ENCODE results near the gene ANKRD61.
"Not testable (repeated sequence)": the region's sequence is repeated elsewhere in the genome, so short reads cannot be mapped to it uniquely, and the experiment has no call there.

ANKRD61 gene

DNA sequence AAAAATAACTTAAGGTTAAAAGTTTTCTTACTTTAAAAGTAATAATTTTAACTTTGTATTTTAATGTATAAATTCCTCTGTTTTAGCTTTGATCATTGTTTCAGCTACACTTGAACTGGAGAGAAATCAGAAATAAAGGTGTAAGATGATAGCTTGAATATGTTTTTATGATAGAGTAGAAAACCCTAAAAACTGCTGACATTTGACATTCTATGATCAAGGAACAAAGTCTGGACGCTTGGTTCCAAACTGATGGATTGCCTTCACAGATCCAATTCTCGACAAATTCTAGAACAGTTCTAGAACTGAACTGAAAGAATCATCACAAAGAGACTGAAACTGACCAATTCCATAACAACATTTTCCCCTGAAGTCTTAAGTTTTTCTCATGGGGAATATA lies at the start of gene ANKRD61:
ANKRD61 (plus strand) TSS at position 389 of the 400 bp plus-strand sequence; CDS start at position 389, 0 bp downstream.
- no peak for DNase-seq (ENCODE audit: low read depth in 2 of 2)

DNA sequence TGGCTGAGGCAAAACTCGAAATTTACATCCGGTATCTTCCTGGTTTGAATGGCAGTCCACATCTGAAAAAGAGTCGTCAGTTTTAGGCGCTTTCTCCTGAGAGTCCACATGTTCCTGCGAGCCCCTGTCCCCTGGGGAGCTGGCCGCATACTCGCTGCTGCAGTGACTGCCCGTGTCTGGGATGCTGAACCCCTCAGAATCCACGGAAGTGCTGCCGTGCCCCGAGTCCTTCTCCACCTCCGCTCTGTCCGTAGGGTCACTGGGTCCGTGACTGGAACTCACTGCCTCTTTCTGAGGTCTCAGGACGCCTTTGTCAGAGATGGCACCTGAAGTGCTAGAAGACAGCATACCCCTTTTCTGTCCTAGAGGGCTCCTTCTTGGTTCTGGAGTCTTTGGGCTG lies 44.1 kb upstream of the ANKRD61 start:
- DNase-seq (ENCODE audit: low read depth in 2 of 2), result not testable (repeated sequence)

DNA sequence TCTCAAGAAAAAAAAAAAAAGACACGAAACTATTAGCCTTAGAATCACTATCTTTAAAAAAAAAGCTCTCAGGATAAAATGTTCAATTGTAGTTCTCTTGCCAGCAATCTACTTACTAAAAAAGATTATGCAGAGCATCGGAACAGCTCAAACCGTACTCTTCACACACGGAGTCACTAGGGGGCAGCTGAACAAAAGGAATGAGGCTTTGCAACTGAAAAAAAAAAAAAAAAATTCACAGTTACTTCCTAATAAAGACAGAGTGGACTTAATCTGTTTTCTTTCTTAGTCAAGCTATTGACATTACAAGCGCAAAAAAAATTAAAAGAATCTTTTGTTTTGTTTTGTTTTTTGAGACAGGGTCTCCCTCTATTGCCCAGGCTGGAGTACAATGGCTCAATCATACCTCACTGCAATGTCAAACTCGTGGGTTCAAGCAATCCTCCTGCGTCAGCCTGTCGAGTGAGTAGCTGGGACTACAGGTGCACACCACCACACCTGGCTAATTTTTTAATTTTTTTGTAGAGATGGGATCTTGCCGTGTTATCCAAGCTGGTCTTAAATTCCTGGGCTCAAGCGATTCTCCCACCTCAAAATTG lies 33.9 kb upstream of the ANKRD61 start:
- peak; percentile 7 to 23 for DNase-seq (ENCODE audit: low read depth in 2 of 2)

- no peak for DNase-seq (ENCODE audit: low read depth in 2 of 2)
These were observed 23.8 kb upstream of the ANKRD61 start for GRCh38 chr7:6007386-6007785.

- DNase-seq (ENCODE audit: low read depth in 2 of 2), result not testable (repeated sequence)
These were observed 23.2 kb upstream of the ANKRD61 start for GRCh38 chr7:6007835-6008590.

- DNase-seq (ENCODE audit: low read depth in 2 of 2), result peak; percentile 89 to 90
These were observed 22.2 kb upstream of the ANKRD61 start, which contains the start of the genes AIMP2 and PMS2 for GRCh38 chr7:6008668-6009611. TSS of gene AIMP2 (plus strand) at chr7:6009272. CDS start at chr7:6009364, 92 bp downstream. TSS of gene PMS2 (minus strand) at chr7:6009049. CDS start at chr7:6009019, 30 bp downstream.

GRCh38 chr7:6010370-6010769 lies 20.8 kb upstream of the ANKRD61 start:
- DNase-seq (ENCODE audit: low read depth in 2 of 2), result not testable (repeated sequence)

- no peak for DNase-seq (ENCODE audit: low read depth in 2 of 2)
These were observed 19.6 kb upstream of the ANKRD61 start for GRCh38 chr7:6011541-6011940.

- no peak for DNase-seq (ENCODE audit: low read depth in 2 of 2)
These were observed 18.6 kb upstream of the ANKRD61 start for GRCh38 chr7:6012355-6013104.

DNA sequence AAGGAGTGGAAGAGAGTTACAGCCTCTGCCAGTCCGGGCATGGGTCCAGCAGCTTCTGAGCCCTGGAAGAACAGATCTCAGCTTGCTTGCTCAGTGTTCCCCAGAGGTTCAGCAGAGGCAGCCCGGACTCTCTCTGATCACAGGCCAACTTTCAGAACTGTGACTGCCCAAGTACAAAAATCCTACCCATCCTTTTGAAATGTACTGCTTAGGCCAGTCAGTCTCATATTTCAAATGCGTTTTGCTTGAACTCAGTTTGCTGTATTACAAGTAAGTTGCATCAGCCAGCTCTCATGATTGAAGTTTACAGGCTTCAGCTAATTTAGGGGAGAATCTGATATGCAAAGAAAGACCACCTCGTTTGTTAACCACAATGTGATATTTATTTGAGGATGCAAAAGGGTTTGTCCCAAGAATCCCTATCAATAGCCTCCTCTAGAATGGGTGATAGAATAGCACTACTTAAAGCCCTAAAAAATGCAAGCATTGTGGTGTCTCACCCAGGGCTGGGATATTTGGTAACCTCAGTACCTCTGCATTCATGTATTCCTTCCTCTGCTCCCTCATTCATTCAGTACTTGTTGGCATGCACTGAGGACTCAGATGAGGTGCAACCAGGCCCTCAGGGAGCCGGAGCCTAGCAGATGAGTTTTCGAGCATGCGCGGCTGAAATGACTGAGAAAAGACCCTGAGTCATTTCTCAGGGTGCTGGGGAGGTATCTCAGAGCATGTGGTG lies 15.1 kb upstream of the ANKRD61 start:
- no peak for DNase-seq (ENCODE audit: low read depth in 2 of 2)

DNA sequence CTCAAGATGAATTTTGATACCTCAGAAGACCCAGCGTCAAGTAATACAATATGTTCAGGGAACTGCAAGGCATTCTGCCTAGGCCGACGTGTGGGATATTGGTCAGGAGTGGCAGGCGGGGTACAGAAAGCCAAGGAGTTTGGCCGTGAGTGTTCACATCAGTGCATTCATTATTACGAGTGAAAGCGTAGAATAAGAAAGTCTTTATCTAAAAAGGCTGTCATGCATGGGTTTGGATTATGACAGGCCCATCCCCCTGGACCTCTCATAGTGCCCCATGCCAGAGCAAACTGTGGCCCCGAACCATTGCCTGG lies 14.6 kb upstream of the ANKRD61 start:
- no peak for DNase-seq (ENCODE audit: low read depth in 2 of 2)

GRCh38 chr7:6020371-6021286 lies 10.5 kb upstream of the ANKRD61 start:
- DNase-seq (ENCODE audit: low read depth in 2 of 2), result no peak

DNA sequence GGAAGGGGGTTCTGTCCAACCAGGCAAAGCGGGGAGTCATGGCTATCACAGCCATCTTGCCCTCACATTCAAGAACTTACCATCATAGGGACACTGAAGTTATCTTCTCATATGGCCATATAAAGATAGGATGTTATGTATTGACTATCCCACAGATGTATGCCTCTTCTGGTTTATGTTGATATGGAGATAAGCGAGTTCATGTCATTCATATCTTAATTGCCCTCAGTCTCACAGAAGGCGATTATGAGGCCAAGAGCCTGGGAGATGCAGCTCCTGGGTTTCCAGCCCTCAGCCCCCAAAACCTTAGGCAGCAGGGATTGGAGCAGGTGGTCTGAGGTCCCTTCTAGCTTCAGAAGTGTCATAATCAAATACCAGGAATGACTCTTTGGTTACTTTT lies 8.5 kb upstream of the ANKRD61 start:
- no peak for DNase-seq (ENCODE audit: low read depth in 2 of 2)

DNA sequence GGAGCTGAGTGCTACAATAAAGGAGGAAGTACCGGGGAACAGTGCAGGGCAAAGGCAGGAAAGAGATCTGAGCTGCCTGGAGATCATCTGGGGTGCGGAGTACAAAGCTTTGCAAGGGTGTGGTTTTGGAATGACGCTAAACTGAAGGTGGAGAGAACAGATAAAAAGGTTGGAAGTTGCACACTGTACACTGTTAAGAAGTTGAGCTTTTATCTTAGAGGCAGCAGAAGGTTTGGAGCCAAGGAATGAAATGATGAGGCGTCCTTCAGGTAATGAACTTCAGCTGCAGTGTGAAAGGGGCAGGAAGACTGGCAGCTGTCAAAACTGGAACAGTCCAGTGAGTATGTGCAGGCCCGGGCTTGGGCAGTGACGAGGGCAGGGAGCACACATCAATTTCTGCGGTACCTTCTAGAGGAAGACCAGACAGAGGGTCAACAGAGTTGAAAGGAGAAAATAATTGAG lies 7.2 kb upstream of the ANKRD61 start:
- no peak for DNase-seq (ENCODE audit: low read depth in 2 of 2)

- peak; percentile 37 to 50 for DNase-seq (ENCODE audit: low read depth in 2 of 2)
These were observed 5.0 kb upstream of the ANKRD61 start for GRCh38 chr7:6026011-6026819.

DNA sequence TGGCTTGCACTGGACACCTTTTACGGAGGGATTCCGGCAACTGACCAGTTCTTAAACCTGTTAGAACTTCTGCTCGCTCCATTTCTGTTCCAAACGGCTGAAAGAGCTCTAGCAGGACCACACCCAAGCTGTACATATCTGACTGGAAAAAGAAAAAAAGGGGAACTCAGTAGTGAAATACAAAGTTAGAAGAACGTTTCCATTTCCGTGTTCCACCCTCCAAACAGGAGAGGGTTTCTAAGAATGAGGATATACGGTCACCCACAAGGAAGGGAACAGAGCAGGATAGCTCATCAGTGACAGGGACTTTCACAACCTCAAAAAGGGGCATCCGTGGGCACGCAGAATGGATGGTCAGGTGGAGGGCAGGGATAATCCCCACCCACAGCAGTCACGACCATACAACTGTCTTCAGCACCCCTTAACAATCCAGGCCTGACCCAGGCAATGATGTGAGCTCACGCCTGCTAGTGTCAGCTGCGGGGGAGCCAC lies 4.3 kb upstream of the ANKRD61 start:
- no peak for DNase-seq (ENCODE audit: low read depth in 2 of 2)

DNA sequence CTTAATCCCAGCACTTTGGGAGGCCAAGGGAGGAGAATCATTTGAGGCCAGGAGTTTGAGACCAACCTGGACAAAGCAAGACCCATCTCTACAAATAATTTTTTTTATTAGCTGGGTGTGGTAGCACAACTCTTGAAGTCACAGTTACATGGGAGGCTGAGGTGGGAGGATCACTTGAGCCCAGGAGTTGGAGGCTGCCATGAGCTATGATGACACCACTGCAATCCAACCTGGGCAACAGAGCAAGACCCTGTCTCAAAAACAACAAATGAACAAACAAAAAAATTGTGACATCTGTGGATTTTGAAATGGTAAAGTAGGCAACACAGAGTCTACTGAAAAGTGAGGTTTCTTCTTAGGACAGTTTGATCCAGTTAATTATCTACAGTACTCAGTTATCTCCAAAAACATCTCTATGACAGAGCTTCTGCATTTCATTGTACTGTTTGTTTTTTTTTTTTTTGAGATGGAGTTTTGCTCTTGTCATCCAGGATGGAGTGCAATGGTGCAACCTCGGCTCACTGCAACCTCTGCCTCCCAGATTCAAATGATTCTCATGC lies 3.3 kb upstream of the ANKRD61 start:
- DNase-seq (ENCODE audit: low read depth in 2 of 2), result no peak

DNA sequence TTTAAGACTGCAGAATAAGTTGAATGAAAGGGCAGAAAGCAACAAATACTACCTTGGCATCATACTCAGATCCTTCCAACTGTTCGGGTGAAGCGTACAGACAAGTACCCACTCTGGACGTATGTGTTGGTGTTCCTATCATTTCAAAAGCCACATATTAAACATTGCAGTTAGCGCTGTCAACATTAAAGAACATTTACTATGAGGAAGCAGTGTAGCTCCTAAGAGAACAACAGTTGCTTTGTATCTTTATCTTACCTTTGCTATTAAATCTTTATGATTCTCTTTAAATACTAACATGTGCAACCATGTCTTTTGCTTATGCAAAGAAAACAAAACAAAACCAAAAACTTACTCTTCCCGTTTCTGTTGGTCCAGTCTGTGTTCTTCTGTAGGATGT lies 2.6 kb upstream of the ANKRD61 start:
- no peak for DNase-seq (ENCODE audit: low read depth in 2 of 2)

Measured in stimulated activated CD8-positive, alpha-beta memory T cell treated with anti-CD3 and anti-CD28 coated beads, Interleukin-2, amount 100 ng/mL, for 1 hour (primary cell).